Activated naive CD8-positive, alpha-beta T cell treated with anti-CD3 and anti-CD28 coated beads for 36 hours (primary cell): ENCODE measurements around the gene RNPEPL1. TPM values are rescaled to one million over a fixed set of nuclear protein-coding genes. Genes with fewer than 3 reads are reported as not detected.

ENCODE experiments used
- DNase-seq: peaks from one replicate; pipeline ENCODE4 v3.0.0; 2021
- H3K27ac Mint-ChIP-seq: one replicate; pipeline ENCODE4 v1.8.0; 2022; ENCODE audit warnings: mild to moderate bottlenecking, moderate library complexity, mixed read lengths
- H3K27me3 Mint-ChIP-seq: one replicate; pipeline ENCODE4 v1.8.0; 2022; ENCODE audit warnings: mild to moderate bottlenecking, mixed read lengths
- H3K36me3 Mint-ChIP-seq: one replicate; pipeline ENCODE4 v1.8.0; 2021; ENCODE audit warnings: mild to moderate bottlenecking, mixed read lengths
- H3K4me1 Mint-ChIP-seq: one replicate; pipeline ENCODE4 v1.8.0; 2021; ENCODE audit warnings: mixed read lengths
- H3K4me3 Mint-ChIP-seq: one replicate; pipeline ENCODE4 v1.8.0; 2022; ENCODE audit warnings: mild to moderate bottlenecking, moderate library complexity, mixed read lengths
- H3K9me3 Mint-ChIP-seq: one replicate; pipeline ENCODE4 v1.8.0; 2022; ENCODE audit warnings: mixed read lengths
- total RNA-seq, 2 experiments: library from RNA; stranded (reverse); gene quantifications; one replicate each; pipeline ENCODE4 v1.2.3, GENCODE V29; 2021

The RNPEPL1 gene
- total RNA-seq, 2 experiments from 2014 or later, result 33.8 to 37.2 TPM

DNA sequence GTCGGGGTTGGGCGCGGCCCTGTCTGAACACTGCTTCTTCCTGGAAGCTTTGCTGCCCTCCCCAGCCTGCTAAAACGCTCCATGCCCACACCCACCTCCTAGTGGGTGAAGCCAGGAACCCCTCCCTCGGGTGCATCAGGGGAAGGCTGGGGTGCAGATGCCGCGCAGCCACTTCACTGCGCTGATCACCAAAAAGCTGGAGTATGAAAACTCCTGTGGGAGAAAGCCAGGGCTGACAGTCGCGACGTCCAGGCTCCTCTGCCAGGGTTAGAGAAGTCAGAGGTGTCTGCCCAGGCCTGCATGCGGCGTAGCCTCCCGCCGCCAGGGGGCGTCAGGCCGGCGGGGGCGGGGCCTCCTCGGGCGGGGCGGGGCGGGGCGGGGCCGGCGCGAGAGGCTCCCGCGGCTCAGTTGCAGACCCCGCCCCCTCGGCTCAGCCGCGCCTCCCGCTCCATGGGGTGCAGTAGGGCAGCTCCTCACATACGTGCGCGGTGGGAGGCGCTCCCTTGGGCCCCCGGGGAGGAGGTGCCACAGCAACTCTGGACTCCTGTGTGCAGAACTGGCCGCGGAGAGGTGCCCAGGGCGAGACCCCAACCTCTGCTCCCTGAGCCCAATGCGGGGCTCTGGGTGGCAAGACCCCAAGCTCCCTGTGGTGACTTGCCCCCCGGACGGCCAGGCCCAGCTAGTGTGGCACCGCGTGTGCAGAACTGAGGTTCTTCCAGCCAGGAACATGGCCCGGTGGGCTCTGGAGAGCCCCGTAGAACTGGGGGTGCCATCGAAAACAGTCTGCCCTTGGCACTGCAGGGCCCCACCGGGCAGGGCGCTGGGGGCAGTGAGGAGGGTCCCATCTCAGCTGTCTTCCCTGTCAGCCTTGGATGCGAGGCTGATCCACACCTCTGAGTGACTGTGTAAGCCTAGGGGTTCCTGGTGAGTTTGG, 1.8 kb upstream of the RNPEPL1 start:
- H3K4me3 Mint-ChIP-seq, result peak overlapping the region; percentile 94
- no peaks in the 10 kb centered on the region for H3K9me3 Mint-ChIP-seq
- H3K36me3 Mint-ChIP-seq, result peaks cover 31% of the 10 kb centered on the region
- peaks cover 64% of the 10 kb centered on the region for H3K4me1 Mint-ChIP-seq
- H3K27me3 Mint-ChIP-seq, result no peaks in the 10 kb centered on the region
- peak; percentile 96 for DNase-seq
- H3K27ac Mint-ChIP-seq, result peak overlapping the region; percentile 98

DNA sequence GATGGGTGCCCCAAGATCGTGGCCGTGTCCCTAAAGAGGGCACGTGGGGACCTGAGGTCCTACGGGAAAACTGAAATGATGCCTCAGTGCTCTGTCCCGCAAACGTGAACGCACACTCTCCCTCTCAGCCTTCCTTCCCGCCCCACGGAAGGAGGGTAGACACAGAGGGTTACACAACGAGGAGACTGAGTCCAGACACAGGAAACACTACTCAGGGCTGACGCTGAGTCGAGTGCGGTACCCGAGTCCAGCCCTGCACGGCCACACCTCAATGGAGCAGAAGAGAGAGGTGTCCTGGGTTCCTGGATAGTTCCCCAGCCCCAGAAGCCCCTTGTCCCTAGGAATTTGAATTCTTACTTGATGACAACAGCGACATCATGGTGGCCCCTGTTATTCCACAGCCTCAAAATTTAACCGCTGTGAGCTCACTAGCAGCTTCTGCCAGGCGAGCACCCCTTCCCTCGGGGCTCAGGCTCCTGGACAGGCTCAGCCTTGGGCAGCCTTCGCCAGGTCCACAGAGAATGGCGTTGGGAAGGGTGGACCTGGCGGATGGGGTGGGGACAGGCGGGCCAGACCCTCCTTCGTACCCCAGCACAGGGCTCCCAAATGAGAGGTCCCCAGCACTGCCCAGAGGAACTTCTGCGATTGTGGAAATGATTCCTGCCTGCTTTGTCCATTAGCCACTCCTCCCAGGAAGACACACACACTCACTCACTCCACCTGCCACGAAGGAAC, 980 bp upstream of the RNPEPL1 start:
- H3K27ac Mint-ChIP-seq, result peak overlapping the region; percentile 96
- DNase-seq, result no peak
- no peaks in the 10 kb centered on the region for H3K9me3 Mint-ChIP-seq
- peak overlapping the region; percentile 94 for H3K4me3 Mint-ChIP-seq
- H3K4me1 Mint-ChIP-seq, result peaks cover 60% of the 10 kb centered on the region
- no peaks in the 10 kb centered on the region for H3K27me3 Mint-ChIP-seq
- H3K36me3 Mint-ChIP-seq, result peaks cover 24% of the 10 kb centered on the region

GRCh38 chr2:240568678-240569522, 616 bp downstream of the RNPEPL1 start:
- Mint-ChIP-seq H3K4me3 (peak overlapping the region; percentile 78), H3K36me3 (peaks cover 9% of the 10 kb centered on the region), H3K9me3 (no peaks in the 10 kb centered on the region), H3K27me3 (no peaks in the 10 kb centered on the region), H3K27ac (peak overlapping the region; percentile 80), H3K4me1 (peaks cover 47% of the 10 kb centered on the region)
- peak; percentile 63 for DNase-seq

DNA sequence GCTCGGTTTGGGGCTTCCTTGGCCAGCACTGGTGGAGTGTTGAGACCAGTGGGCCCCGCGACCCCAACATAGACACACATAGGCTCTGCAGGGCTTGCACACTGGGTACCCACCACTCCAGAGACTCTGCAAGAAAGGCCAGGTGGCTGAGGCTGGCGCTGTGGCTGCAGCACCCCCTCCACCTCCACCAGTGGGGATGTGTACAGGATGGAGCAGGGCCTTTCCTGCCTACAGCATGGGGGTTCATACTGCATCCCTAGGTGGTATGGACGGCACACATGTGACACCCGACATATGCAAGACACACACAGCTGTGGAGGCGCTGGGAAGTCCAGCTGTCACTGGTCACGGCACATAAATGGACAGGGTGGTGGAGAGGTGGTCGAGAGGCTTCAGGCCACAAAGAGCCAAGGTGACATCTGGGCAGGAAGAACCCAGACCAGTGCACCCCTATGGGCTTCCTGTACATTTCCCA, 1.3 kb downstream of the RNPEPL1 start:
- Mint-ChIP-seq H3K36me3 (peaks cover 4% of the 10 kb centered on the region), H3K4me3 (peak overlapping the region; percentile 78), H3K4me1 (peaks cover 40% of the 10 kb centered on the region), H3K27me3 (no peaks in the 10 kb centered on the region), H3K27ac (peak overlapping the region; percentile 63), H3K9me3 (no peaks in the 10 kb centered on the region)
- no peak for DNase-seq

- Mint-ChIP-seq H3K9me3 (no peaks in the 10 kb centered on the region), H3K4me1 (peaks cover 35% of the 10 kb centered on the region), H3K27ac (no peak overlapping the region), H3K36me3 (no peaks in the 10 kb centered on the region), H3K4me3 (peak overlapping the region; percentile 78), H3K27me3 (no peaks in the 10 kb centered on the region)
- no peak for DNase-seq
Measured at GRCh38 chr2:240569998-240570530, 1.8 kb downstream of the RNPEPL1 start.

DNA sequence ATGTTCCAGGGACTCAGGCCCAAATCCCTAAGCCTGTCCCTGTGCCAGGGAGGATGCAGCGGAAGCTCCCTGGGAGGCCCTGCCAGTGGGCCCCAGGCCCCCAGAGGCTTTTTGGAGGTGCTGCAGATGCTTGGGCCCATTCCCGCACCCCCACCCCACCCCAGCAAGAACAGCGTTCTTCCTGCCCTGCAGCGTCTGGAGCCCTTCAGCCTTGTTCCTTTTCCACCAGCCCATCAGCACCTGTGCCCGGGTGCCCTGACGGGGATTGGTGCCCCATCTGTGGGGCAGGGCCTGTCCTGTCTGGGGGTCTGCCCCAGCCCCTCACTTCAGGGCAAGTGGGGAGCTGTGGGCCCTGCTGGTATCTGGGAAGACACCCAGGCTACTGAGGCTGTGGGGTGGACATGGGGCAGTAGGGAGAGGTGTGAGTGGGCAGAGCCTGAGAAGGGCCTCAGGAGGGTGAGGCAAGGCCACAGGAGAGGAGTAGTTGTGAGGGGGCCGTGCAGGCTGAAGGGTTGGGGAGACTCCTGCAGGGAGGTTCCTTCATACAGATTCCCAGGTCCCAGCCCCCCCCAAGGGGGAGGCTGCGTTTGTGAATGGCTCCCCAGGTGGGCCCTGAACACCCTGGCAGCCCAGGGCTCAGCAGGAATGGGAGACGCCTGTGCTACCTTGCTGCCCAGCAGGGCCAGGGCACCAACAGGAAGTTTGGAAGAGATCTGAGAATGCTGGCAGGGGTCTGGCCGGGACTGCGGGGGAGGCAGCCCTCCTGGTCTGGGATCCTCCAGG, 2.4 kb downstream of the RNPEPL1 start:
- no peak for DNase-seq
- Mint-ChIP-seq H3K27ac (no peak overlapping the region), H3K9me3 (no peaks in the 10 kb centered on the region), H3K36me3 (no peaks in the 10 kb centered on the region), H3K4me3 (peak overlapping the region; percentile 22), H3K4me1 (peaks cover 29% of the 10 kb centered on the region), H3K27me3 (no peaks in the 10 kb centered on the region)

GRCh38 chr2:240571314-240571973, 3.2 kb downstream of the RNPEPL1 start:
- no peaks in the 10 kb centered on the region for H3K9me3 Mint-ChIP-seq
- H3K27ac Mint-ChIP-seq, result peak overlapping the region; percentile 13
- H3K36me3 Mint-ChIP-seq, result no peaks in the 10 kb centered on the region
- no peaks in the 10 kb centered on the region for H3K27me3 Mint-ChIP-seq
- peaks cover 26% of the 10 kb centered on the region for H3K4me1 Mint-ChIP-seq
- DNase-seq, result no peak
- H3K4me3 Mint-ChIP-seq, result no peak overlapping the region

DNA sequence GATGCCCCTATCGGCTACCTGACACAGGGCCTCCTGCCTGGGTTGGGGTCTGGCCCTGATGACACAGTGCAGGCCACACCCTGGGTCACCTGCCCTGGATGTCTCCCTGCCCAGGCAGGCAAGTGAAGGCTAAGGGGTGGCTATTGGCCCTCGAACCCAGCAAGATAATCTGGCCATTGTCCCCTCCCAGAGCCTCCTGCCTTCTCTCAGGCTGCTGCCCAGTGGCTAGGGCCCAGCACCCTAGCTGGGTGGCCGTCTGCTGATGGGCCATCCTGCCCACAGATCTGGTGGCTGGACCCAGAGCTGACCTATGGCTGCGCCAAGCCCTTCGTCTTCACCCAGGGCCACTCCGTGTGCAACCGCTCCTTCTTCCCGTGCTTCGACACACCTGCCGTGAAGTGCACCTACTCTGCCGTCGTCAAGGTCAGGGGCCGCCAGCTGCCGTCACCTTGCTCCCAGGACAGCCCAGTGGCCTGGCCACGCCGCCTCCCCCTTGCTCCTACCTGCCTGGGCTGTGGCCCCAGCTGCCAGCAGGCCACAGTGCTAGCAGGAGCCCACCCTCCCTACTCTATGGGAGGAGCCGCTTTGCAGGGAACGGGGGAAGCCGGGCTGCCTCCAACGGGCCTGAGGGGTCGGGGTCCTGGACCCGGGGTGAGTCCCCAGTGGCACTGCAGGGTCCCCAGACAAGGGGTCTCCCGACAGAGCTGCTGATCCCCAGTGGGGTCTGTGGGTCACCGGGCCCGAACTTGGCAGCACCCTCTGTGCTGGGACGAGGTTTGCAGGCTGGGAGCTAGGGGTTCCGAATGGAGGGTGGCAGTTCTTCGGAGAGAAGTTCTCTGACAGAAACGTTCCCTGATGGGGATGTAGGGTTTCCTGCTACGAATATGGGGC, 4.1 kb downstream of the RNPEPL1 start:
- H3K4me3 Mint-ChIP-seq, result no peak overlapping the region
- H3K4me1 Mint-ChIP-seq, result peaks cover 20% of the 10 kb centered on the region
- H3K9me3 Mint-ChIP-seq, result no peaks in the 10 kb centered on the region
- no peak overlapping the region for H3K27ac Mint-ChIP-seq
- no peaks in the 10 kb centered on the region for H3K27me3 Mint-ChIP-seq
- no peak for DNase-seq
- H3K36me3 Mint-ChIP-seq, result peaks cover 2% of the 10 kb centered on the region

GRCh38 chr2:240573071-240573515, 4.8 kb downstream of the RNPEPL1 start:
- H3K27ac Mint-ChIP-seq, result no peak overlapping the region
- peaks cover 17% of the 10 kb centered on the region for H3K4me1 Mint-ChIP-seq
- DNase-seq, result no peak
- no peak overlapping the region for H3K4me3 Mint-ChIP-seq
- no peaks in the 10 kb centered on the region for H3K27me3 Mint-ChIP-seq
- H3K9me3 Mint-ChIP-seq, result no peaks in the 10 kb centered on the region
- peaks cover 2% of the 10 kb centered on the region for H3K36me3 Mint-ChIP-seq

DNA sequence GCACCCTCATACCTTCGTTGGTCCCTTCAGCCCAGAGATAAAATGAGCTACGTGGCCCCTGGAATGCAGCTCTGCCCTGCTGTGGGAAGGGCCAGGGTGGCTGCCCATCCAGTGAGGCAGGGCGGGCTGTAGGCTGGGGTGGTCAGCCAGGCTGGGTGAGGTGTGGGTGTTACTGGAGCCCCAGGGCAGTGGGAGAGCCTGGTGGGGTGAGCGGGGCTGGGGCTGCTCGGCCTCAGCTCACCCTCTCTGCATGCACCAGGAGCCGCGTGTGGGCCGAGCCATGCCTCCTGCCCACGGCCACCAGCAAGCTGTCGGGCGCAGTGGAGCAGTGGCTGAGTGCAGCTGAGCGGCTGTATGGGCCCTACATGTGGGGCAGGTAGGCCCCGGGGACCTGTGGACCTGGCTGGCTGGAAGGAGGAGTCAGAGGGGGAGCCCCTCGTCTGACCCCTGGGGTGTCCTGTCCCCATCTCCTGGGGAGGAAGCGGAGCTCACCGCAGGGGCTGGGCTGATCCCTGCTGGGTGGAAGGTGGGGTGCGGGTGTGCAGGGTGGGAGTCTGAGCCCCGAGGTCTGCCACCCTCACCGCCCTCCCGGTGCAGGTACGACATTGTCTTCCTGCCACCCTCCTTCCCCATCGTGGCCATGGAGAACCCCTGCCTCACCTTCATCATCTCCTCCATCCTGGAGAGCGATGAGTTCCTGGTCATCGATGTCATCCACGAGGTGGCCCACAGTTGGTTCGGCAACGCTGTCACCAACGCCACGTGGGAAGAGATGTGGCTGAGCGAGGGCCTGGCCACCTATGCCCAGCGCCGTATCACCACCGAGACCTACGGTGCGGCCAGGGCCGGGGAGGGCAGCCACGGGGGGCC, 5.5 kb downstream of the RNPEPL1 start:
- no peak overlapping the region for H3K4me3 Mint-ChIP-seq
- no peaks in the 10 kb centered on the region for H3K9me3 Mint-ChIP-seq
- no peak overlapping the region for H3K27ac Mint-ChIP-seq
- DNase-seq, result no peak
- no peaks in the 10 kb centered on the region for H3K27me3 Mint-ChIP-seq
- peaks cover 4% of the 10 kb centered on the region for H3K36me3 Mint-ChIP-seq
- peaks cover 17% of the 10 kb centered on the region for H3K4me1 Mint-ChIP-seq

DNA sequence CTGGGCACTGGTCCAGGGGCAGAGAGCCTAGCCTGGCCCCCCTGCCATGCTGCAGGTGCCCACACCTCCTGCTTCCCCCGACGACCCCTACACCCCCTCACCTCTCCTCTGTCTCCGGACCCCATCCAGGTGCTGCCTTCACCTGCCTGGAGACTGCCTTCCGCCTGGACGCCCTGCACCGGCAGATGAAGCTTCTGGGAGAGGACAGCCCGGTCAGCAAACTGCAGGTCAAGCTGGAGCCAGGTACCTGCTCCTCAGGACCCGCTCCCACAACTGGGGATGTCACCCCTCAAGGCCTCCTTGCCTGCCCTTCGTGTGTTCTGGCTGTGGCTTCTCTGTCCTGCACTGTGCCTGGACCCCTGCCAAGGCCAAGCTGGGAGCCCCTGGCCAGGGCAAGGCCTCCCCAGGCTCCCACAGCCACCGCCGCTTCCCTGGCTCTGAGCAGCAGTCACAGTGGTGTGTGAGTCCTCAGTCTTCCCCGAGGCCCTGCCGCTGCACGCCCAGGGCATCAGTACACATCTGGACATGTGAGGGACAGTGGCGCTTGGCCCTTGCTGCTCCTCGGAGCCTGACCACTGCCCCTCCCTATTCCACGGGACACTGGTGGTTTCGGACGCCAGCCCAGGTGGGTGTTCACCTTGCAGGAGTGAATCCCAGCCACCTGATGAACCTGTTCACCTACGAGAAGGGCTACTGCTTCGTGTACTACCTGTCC, 6.3 kb downstream of the RNPEPL1 start:
- Mint-ChIP-seq H3K27me3 (no peaks in the 10 kb centered on the region), H3K4me3 (no peak overlapping the region), H3K36me3 (peaks cover 5% of the 10 kb centered on the region), H3K4me1 (peaks cover 19% of the 10 kb centered on the region), H3K27ac (no peak overlapping the region), H3K9me3 (no peaks in the 10 kb centered on the region)
- no peak for DNase-seq
